Stomach (tissue), 4 donors: ENCODE results near the gene ZNF41.
"Not testable (repeated sequence)": the region's sequence is repeated elsewhere in the genome, so short reads cannot be mapped to it uniquely, and the experiment has no call there.

Experiments used
- CTCF ChIP-seq, 7 experiments: fragments of 450-650 bp in 4 of 7; fragments of 200-600 bp in 3 of 7; sonication (generic) in 3 of 7; IDR thresholded peaks; one replicate each; pipeline ENCODE4 v1.5.1; 2016 to 2019; ENCODE audit warnings: antibody characterized with exemption in 7 of 7, control low read depth in 2 of 7, mild to moderate bottlenecking in 1 of 7
- EP300 ChIP-seq: sonication (generic); formaldehyde crosslinking; IDR thresholded peaks from one replicate; pipeline ENCODE4 v1.6.1; 2017; ENCODE audit warnings: antibody characterized with exemption
- POLR2A ChIP-seq, 4 donors: fragments of 450-650 bp; IDR thresholded peaks; one replicate each; pipeline ENCODE4 v1.6.1; 2016; ENCODE audit warnings: antibody characterized with exemption in 4 of 4, control low read depth in 2 of 4, mild to moderate bottlenecking in 1 of 4, moderate library complexity in 1 of 4
- POLR2AphosphoS5 ChIP-seq, 3 donors: sonication (generic); formaldehyde crosslinking; IDR thresholded peaks; one replicate each; pipeline ENCODE4 v1.6.1; 2016; ENCODE audit warnings: antibody characterized with exemption in 3 of 3

GRCh38 chrX:47513034-47513965 is 30.3 kb upstream of the ZNF41 start:
- TF ChIP-seq CTCF (IDR thresholded peaks at IDR 0.05); POLR2A (IDR thresholded peaks at IDR 0.05); POLR2AphosphoS5 (IDR thresholded peaks at IDR 0.05); EP300: not testable (repeated sequence)
